Measurements from ENCODE around the gene RPRD1A. TPM values are rescaled to one million over a fixed set of nuclear protein-coding genes. Genes with fewer than 3 reads are reported as not detected.

RPRD1A gene
- total RNA-seq, 4 donors from 2014 or later: 36.4 to 64.8 (median 53.9) TPM

DNA sequence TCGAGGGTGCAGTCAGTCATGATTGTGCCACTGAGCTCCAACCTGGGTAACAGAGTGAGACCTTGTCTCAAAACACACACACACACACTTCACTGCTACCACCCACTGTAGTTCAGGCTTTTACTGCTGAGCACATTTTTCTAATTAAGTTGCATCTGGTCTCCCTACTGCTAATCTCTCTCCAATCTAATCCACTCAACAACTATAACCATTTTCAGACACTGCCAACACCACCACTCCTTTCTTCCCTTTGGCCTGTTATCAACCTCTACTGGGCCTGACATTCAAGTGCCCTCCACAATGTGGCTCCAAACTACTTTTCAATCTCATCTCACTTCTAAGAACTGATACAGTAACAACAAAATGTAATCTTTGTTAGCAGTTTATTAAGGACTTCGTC lies 50.1 kb downstream of the RPRD1A start:
- no peak for DNase-seq (ENCODE audit: low spot score)
- no peak for ATAC-seq (ENCODE audit: low FRiP score)
- no peak for TF ChIP-seq CTCF (IDR thresholded peaks at IDR 0.05)

DNA sequence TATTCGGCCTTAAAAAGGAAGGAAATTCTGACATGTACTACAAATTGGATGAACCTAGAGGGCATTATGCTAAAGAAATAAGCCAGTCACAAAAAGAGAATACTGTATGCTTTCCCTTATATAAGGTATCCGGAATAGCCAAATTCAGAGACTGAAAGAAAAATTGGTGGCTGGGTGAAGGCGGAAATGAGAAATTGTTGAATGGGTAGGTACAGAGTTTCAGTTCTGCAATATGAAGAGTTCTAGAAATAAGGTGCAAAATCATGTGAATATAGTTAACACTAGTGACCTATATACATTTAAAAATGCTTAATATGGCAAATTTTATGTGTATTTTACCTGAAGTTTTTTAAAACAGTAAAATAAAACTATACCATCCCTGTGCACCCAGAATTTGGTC lies 51.7 kb downstream of the RPRD1A start:
- no peak for ATAC-seq (ENCODE audit: low FRiP score)
- DNase-seq (ENCODE audit: low spot score): no peak
- no peak for TF ChIP-seq CTCF (IDR thresholded peaks at IDR 0.05)

GRCh38 chr18:36012891-36013290 lies 54.5 kb downstream of the RPRD1A start:
- ATAC-seq (ENCODE audit: low FRiP score) (no peak), DNase-seq (ENCODE audit: low spot score) (no peak)
- no peak for TF ChIP-seq CTCF (IDR thresholded peaks at IDR 0.05)

- DNase-seq (ENCODE audit: low spot score): no peak
- TF ChIP-seq CTCF (IDR thresholded peaks at IDR 0.05): no peak
- ATAC-seq (ENCODE audit: low FRiP score): no peak
These were observed 58.1 kb downstream of the RPRD1A start for GRCh38 chr18:36009214-36009613.

GRCh38 chr18:36006997-36007396 lies 60.4 kb downstream of the RPRD1A start:
- no peak for TF ChIP-seq CTCF (IDR thresholded peaks at IDR 0.05)
- ATAC-seq (ENCODE audit: low FRiP score): no peak

GRCh38 chr18:35999925-36000324 lies 67.4 kb downstream of the RPRD1A start:
- ATAC-seq (ENCODE audit: low FRiP score) (no peak), DNase-seq (ENCODE audit: low spot score) (no peak)
- no peak for TF ChIP-seq CTCF (IDR thresholded peaks at IDR 0.05)

More at GRCh38 chr18:36006997-36007396, 60.4 kb downstream of the RPRD1A start:
- no peak for DNase-seq (ENCODE audit: low spot score)

- no peak for TF ChIP-seq CTCF (IDR thresholded peaks at IDR 0.05)
- ATAC-seq (ENCODE audit: low FRiP score): no peak
- no peak for DNase-seq (ENCODE audit: low spot score)
These were observed 68.4 kb downstream of the RPRD1A start for GRCh38 chr18:35998967-35999366.

Data from omental fat pad (tissue), 4 donors.